K562 (cell line): ENCODE data around the gene AFF3. TPM values are rescaled to one million over a fixed set of nuclear protein-coding genes. Genes with fewer than 3 reads are reported as not detected.

Experiments
- ATAC-seq: fragments of 200-7000 bp; cut with Tn5 transposase; 3 replicates; pipeline ENCODE4 v1.9.1; 2020; ENCODE audit warnings: moderate library complexity
- BruUV-seq: library from RNA; stranded (reverse); fragments of 400-500 nt; replicated peaks from 2 replicates; lab custom pipeline; 2021; lab: Mats Ljungman, UMichigan
- CTCF ChIA-PET: fragments of 300-600 bp; formaldehyde crosslinking; extraction: SDS; loops from one replicate; lab custom pipeline; 2021; ENCODE audit warnings: low intra/inter-chr PET ratio; lab: Yijun Ruan, JAX
- POLR2A ChIA-PET: fragments of 300-600, 350-650 bp; sonication (Branson Sonifier 250); formaldehyde crosslinking; extraction: SDS; loops from one replicate; lab custom pipeline; 2021; ENCODE audit warnings: antibody characterized with exemption, inconsistent platforms; lab: Yijun Ruan, JAX
- DNase-seq, 4 experiments: peaks; one replicate each; pipeline versions ENCODE4 v3.0.0 to v3.0.0-alpha.2; 2011 to 2018; ENCODE audit warnings: low spot score in 3 of 4, mixed read lengths in 3 of 4; ENCODE audit errors: extremely low read depth in 1 of 4
- FAIRE-seq: peaks from 2 replicates; lab custom pipeline; 2011; peaks lifted over from hg19 to GRCh38; lab: Jason Lieb, UNC
- H2AFZ ChIP-seq: 2 replicates; pipeline ENCODE4 v1.6.0; 2011; ENCODE audit warnings: low read depth, low read length, control low read depth, inconsistent platforms
- H3K27ac ChIP-seq: fragments of 200-600 bp; 3 replicates; pipeline ENCODE4 v1.8.0; 2011; ENCODE audit warnings: low read depth, mild to moderate bottlenecking, control low read depth, inconsistent platforms, low read length, moderate library complexity, mixed read lengths; ENCODE audit errors: extremely low read depth
- H3K27me3 ChIP-seq, 2 experiments: fragments of 300-600 bp in 1 of 2; 2 replicates in 1 of 2; 3 replicates in 1 of 2; pipeline versions ENCODE4 v1.6.0 to v1.8.0; 2011; ENCODE audit warnings: inconsistent platforms in 2 of 2, low read length in 2 of 2, mild to moderate bottlenecking in 1 of 2, mixed read lengths in 1 of 2, moderate library complexity in 1 of 2; ENCODE audit not compliant: control insufficient read depth in 2 of 2, insufficient read depth in 2 of 2
- H3K36me3 ChIP-seq: fragments of 300-600 bp; 3 replicates; pipeline ENCODE4 v1.8.0; 2011; ENCODE audit warnings: mild to moderate bottlenecking, low read length, inconsistent platforms; ENCODE audit not compliant: control insufficient read depth, insufficient read depth
- H3K4me1 ChIP-seq, 2 experiments: fragments of 200-600 bp in 1 of 2; replicated peaks in 1 of 2; 2 replicates in 1 of 2; 3 replicates in 1 of 2; pipeline versions ENCODE4 v1.5.1 to v1.8.0; 2011; ENCODE audit warnings: inconsistent platforms in 2 of 2, low read length in 2 of 2, mild to moderate bottlenecking in 1 of 2, mixed read lengths in 1 of 2, moderate library complexity in 1 of 2; ENCODE audit not compliant: control insufficient read depth in 2 of 2, insufficient read depth in 2 of 2
- H3K4me2 ChIP-seq: 2 replicates; pipeline ENCODE4 v1.6.1; 2011; ENCODE audit warnings: low read length, control low read depth, inconsistent platforms, mixed read lengths; ENCODE audit not compliant: insufficient read depth
- H3K4me3 ChIP-seq: fragments of 200-600 bp; sonication (generic), shearing (Covaris generic); 2 replicates; pipeline ENCODE4 v1.5.1; 2016; ENCODE audit warnings: control low read depth, inconsistent platforms
- H3K79me2 ChIP-seq: fragments of 200-600 bp; 3 replicates; pipeline ENCODE4 v1.8.0; 2011; ENCODE audit warnings: low read length, inconsistent platforms; ENCODE audit not compliant: control insufficient read depth, insufficient read depth
- H3K9ac ChIP-seq, 2 experiments: 2 replicates each; pipeline versions ENCODE4 v1.6.0 to v1.6.1; 2011; ENCODE audit warnings: low read depth in 2 of 2, low read length in 2 of 2, control low read depth in 1 of 2, inconsistent platforms in 1 of 2, mild to moderate bottlenecking in 1 of 2, mixed read lengths in 1 of 2; ENCODE audit not compliant: insufficient read depth in 1 of 2
- H3K9me1 ChIP-seq: one replicate; pipeline ENCODE4 v1.6.0; 2011; ENCODE audit warnings: inconsistent platforms, mild to moderate bottlenecking, low read length, moderate library complexity; ENCODE audit not compliant: control insufficient read depth, insufficient read depth
- H3K9me3 ChIP-seq: replicated peaks from 2 replicates; pipeline ENCODE4 v1.5.1; 2011; ENCODE audit warnings: low read depth, low read length, inconsistent platforms; ENCODE audit not compliant: control insufficient read depth, insufficient read depth
- H4K20me1 ChIP-seq: replicated peaks from 2 replicates; pipeline ENCODE4 v1.6.1; 2011; ENCODE audit warnings: low read length, inconsistent platforms, mixed read lengths; ENCODE audit not compliant: control insufficient read depth, insufficient read depth
- FUS ChIP-seq: fragments of 200-400 bp; formaldehyde crosslinking; optimal IDR thresholded peaks from 2 replicates; pipeline ENCODE3; 2017; ENCODE audit warnings: low read depth, low read length
- HLTF ChIP-seq: fragments of 450-650 bp; IDR thresholded peaks from 2 replicates; pipeline ENCODE4 v1.6.1; 2016
- MTA2 ChIP-seq: fragments of 450-650 bp; IDR thresholded peaks from 2 replicates; pipeline ENCODE4 v1.6.1; 2016; ENCODE audit warnings: low read depth
- REST ChIP-seq, 2 experiments: fragments of 450-650 bp; formaldehyde crosslinking in 1 of 2; IDR thresholded peaks; 2 replicates each; pipeline versions ENCODE4 v1.4.0 to v1.6.1; 2014 to 2020; ENCODE audit warnings: mild to moderate bottlenecking in 2 of 2, borderline replicate concordance in 1 of 2, low read depth in 1 of 2
- TGIF2 ChIP-seq: sonication (generic); formaldehyde crosslinking; IDR thresholded peaks from 2 replicates; pipeline ENCODE4 v1.8.1; 2022; ENCODE audit warnings: mild to moderate bottlenecking, missing genetic modification reagents, moderate library complexity
- WGBS: fragments of 100-300 bp; shearing (Covaris generic); methylation state at CpG from one replicate; pipeline ENCODE4 v1.1.6; 2016; ENCODE audit warnings: low coverage, mixed read lengths; ENCODE audit not compliant: insufficient coverage; ENCODE audit errors: missing lambda C conversion rate; 5-methylcytosine and 5-hydroxymethylcytosine counted together
- in situ Hi-C: fragments of 300-500 bp; cut with MboI; formaldehyde crosslinking; loops from 4 replicates; pipeline ENCODE4 v1.15.0; 2018; ENCODE audit warnings: inconsistent platforms, mixed read lengths
- intact Hi-C: fragments of 100-400 bp; cut with micrococcal nuclease; formaldehyde crosslinking; loops from 2 replicates; pipeline ENCODE4 v1.14.2; 2022
- polyA plus RNA-seq, 8 experiments: library from polyadenylated mRNA; depleted of rRNA in 4 of 8; stranded (reverse) in 5 of 8; unstranded in 3 of 8; fragments of >200 nt; fragmentation: Nextera tagmentation in 2 of 8; fragmentation: Illumina TruSeq in 1 of 8; extraction: Ambion mirVana in 2 of 8; extraction: Trizol in 1 of 8; gene quantifications; 2 replicates each; pipeline versions ENCODE4 v1.2.1 to v1.2.3, GENCODE V29; 2011 to 2014; ENCODE audit warnings: inconsistent platforms in 1 of 8, missing spikeins in 1 of 8
- total RNA-seq, 7 experiments: library from RNA; depleted of rRNA in 6 of 7; stranded (reverse); fragments of >200 nt in 6 of 7; fragmentation: Illumina TruSeq in 2 of 7; extraction: Trizol in 2 of 7; gene quantifications; 2 replicates each; pipeline versions ENCODE4 v1.2.1 to v1.2.3, GENCODE V29; 2011 to 2021; ENCODE audit warnings: low replicate concordance in 1 of 7
- TF ChIP-seq, protein P1 (sequence below): fragments of 250-450 bp; sonication (Bioruptor Pico); IDR thresholded peaks from 2 replicates; pipeline ENCODE4 v1.8.0; 2021; ENCODE audit warnings: mild to moderate bottlenecking, moderate library complexity

AFF3 gene
- total and polyA plus RNA-seq, 9 of the 15 experiments (the other 6 are each of a cell fraction or from before 2014, with no cell fraction given): 0.02 to 0.11 TPM; not detected in 7

- no peak overlapping the region for H3K4me2 ChIP-seq
- no peak for ATAC-seq
- no peaks in the 10 kb centered on the region for H4K20me1 ChIP-seq
- ChIA-PET POLR2A (no interaction called here), CTCF (no interaction called here)
- 0% methylated on average over 3 of the region's 3 CpGs for WGBS
- no peaks in the 10 kb centered on the region for H3K9me3 ChIP-seq
- in situ Hi-C loops: loop anchor here (25.0 kb wide), 2 partner anchors 257 to 832 kb away; no protein-coding TSS in a partner anchor
- H3K4me3 ChIP-seq: no peak overlapping the region
- no peaks in the 10 kb centered on the region for H3K9me1 ChIP-seq
- FAIRE-seq: no peak
- no peak overlapping the region for H3K9ac ChIP-seq
- H3K79me2 ChIP-seq: no peaks in the 10 kb centered on the region
- H3K27ac ChIP-seq: no peak overlapping the region
- H3K27me3 ChIP-seq: peaks cover 20 to 48% of the 10 kb centered on the region in 2 experiments; a peak in 4 of 5 replicates
- DNase-seq: no peak
- peaks cover 0 to 4% of the 10 kb centered on the region in 2 experiments; a peak in 1 of 5 replicates for H3K4me1 ChIP-seq
- BruUV-seq: no TSS peak
- intact Hi-C loops: loop anchor here (5.0 to 10.0 kb wide), 2 partner anchors 137 to 470 kb away; no protein-coding TSS in a partner anchor
- TF ChIP-seq FUS (no peak), MTA2 (no peak), TGIF2 (CRISPR knock-in tag) (no peak), REST (IDR thresholded peaks at IDR 0.05; ENCODE audit: borderline replicate concordance) (no peak), REST (CRISPR knock-in tag; IDR thresholded peaks at IDR 0.05; ENCODE audit: low read depth) (no peak), HLTF (no peak)
- TF ChIP-seq, protein P1, sequence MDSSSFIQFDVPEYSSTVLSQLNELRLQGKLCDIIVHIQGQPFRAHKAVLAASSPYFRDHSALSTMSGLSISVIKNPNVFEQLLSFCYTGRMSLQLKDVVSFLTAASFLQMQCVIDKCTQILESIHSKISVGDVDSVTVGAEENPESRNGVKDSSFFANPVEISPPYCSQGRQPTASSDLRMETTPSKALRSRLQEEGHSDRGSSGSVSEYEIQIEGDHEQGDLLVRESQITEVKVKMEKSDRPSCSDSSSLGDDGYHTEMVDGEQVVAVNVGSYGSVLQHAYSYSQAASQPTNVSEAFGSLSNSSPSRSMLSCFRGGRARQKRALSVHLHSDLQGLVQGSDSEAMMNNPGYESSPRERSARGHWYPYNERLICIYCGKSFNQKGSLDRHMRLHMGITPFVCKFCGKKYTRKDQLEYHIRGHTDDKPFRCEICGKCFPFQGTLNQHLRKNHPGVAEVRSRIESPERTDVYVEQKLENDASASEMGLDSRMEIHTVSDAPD (CRISPR knock-in tag): no peak
- H3K36me3 ChIP-seq: no peaks in the 10 kb centered on the region
- no peak overlapping the region for H2AFZ ChIP-seq
These were observed 587.5 kb downstream of the AFF3 start for GRCh38 chr2:99554871-99555270.
